ENCODE measurements around the gene MET. TPM values are rescaled to one million over a fixed set of nuclear protein-coding genes. Genes with fewer than 3 reads are reported as not detected.

MET gene
- total RNA-seq, 1 donor from 2014 or later = 23.3 TPM

GRCh38 chr7:116665332-116665996 lies 6.5 kb upstream of the MET start:
- DNase-seq = no peak

GRCh38 chr7:116669769-116670168 lies 2.2 kb upstream of the MET start:
- DNase-seq = no peak

- DNase-seq = no peak
Observed at GRCh38 chr7:116670409-116671015, 1.5 kb upstream of the MET start.

- no peak for DNase-seq
Observed at GRCh38 chr7:116671111-116671510, 885 bp upstream of the MET start.

DNA sequence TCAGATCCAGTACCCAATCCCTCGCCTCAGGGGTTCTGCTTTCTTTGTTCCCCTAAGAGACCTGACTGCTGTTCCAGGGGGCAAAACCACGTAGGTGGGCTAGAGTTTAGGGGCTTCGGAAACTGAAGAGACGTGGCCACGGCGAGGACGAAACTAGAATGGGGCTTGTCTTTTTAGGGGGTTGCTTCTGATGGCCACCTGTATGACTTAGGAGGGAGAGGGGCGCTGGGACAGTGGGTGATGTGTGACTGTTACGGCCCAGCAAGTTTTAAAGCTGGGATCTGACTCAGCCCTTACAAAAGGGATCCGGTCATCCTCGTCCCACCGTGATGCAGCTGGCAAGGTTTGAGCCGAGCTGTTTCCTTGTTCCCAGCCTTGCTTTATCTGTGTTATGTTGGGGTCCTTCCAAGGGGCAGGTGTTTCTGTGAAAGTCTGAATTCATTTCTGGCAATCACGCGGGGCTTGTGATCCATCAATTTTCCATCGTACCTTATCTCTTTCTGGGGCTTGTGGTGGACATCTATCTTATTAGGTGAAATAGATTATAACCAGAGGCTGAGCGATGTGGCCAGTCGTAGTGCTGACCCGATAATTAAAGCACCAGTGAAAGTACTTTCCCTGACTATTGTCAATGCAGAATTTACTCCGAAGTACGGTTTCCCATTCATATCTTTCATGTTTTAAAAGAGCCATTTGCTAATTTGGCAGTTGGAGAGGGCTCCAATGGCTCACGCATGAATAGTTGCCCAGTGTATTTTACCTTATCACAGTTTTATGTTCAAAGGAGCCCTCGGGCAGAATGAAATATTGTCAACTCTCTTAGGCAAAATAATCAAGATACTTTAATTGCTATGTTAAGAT lies 830 bp downstream of the MET start:
- DNase-seq = peak; percentile 58

- DNase-seq = no peak
Observed at GRCh38 chr7:116673457-116673865, 1.5 kb downstream of the MET start.

DNA sequence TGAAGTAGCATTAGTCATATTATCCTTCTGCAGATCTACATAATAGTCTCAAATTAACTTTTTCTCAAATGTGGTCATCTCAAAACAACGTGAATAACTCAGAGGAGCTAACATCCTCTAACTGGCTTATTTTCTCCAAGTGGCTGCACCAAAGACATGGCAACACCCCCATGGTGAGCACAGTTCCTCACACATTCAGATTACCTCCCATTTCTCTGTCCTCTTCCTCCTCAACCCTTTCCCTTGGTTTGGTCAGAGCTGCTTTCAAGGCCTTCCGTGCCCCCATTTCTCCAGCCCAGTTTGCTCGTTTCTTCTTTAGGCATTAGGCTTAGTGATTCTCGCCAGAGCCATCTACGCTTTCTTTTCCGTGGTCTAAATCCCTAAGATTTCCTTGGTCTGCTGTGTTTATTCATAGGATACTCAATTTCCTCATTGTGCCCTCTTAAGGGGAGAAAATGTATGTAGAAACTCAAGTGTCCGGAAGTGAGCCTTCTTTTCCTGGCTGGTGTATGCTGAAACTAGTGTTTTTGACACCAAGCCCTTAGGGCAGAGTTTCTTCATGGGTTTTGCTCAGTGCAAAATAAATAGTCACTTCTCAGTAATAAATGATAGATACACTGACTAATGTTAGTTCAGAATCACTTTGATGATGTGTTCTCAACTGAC lies 2.6 kb downstream of the MET start:
- DNase-seq = peak; percentile 53

DNA sequence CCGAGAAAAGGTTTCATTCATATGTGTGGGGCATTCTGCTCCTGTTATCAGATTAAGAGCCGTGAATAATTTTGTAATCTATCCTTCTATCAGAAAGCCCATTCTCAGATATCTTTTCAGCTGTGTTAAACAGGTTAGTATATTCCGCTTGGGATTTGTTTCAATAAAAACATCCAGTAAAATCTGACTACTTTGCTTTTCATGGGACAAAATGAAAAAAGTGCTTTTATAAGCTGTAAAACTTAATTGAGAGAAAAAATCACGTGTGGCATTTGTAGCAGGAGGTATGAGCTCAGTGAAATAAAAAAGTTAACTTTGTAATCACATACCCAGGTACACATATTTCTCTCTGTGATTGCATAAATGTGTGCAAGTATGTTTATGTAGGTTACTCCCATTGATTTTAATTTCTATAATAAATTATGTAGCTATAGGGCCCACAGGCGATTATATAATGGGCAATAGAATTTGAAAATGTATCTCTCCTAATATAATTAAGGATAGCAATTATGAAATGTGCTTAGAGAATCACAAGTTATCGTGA lies 3.9 kb downstream of the MET start:
- no peak for DNase-seq

DNA sequence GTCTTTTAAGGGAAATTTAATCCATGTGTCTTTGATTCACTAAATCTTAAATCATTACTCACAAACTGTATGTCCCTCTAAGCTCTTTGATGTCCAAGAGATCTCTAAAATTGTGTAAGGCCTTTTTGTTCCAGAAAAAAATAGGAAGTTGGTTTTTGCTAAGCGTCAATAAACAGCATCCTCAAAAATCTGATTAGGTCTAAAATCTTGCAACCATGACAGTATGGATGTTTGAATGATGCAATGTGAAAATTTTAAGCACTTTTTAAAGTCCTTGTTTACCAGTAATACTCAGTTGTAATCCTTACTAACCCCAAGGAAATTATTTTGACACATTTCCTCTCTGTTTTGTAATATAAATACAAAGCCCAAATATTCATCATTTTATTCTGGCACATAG lies 6.8 kb downstream of the MET start:
- no peak for DNase-seq

DNA sequence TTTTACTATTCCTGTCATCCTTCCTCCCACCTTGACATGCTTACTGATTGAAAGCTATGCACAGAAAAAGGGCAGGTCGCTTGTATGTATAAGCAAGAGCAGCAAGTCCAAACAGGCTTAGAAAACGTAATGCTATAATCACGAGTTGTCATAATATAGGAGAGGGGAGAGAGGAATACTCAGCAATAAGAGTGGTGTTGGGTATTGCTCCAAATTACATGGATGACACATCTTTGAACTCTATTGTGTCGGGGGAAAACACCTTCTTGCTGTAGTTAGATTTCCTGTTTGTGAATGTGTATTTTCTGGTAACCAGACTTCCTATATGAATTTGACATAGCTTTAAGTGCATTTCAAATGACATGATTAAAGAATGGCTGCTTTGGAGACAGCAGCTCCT lies 7.5 kb downstream of the MET start:
- no peak for DNase-seq

DNA sequence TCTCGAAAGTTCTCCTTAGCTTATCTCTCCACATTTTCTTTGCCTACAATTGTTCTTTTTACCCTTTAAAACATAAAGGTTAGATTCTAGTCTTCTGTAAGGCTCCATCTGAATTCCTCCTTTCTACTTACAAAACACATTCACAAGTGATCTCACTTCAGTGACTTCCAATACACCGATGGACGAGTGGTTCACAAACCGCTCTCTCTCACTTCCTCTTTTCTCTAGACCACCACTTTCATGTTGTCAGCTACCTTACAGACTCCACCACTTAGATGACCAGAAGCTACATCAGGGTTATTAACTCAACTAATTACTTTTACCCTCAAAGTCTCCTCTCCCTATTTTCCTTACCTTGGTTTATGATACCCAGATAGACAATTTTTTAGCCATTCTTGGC lies 11.8 kb downstream of the MET start:
- DNase-seq = no peak

- no peak for DNase-seq
Observed at GRCh38 chr7:116686033-116686432, 14.0 kb downstream of the MET start.

- no peak for DNase-seq
Observed at GRCh38 chr7:116686812-116687419, 14.9 kb downstream of the MET start.

DNA sequence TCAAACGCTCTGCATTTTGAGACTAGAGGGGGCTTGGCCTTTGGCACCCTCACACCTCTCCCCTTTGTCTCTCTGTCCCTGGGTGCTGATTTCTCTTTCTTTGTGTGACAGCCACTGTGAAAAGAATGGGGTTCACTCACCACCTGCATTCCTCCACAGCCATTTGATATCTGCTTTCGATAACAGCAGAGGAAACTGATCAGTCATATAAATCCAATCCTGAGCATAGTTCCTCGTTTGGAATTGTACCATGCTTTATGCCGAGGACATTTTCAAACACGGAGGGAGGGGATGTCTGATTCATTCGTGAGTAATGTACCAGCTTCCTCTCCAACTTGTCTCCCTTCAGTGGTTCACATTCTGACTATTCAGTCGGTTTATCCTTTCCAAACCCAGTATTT lies 15.8 kb downstream of the MET start:
- DNase-seq = no peak

- no peak for DNase-seq
Observed at GRCh38 chr7:116689790-116690259, 17.8 kb downstream of the MET start.

GRCh38 chr7:116691664-116692063 lies 19.7 kb downstream of the MET start:
- DNase-seq = no peak

GRCh38 chr7:116692401-116693308 lies 20.7 kb downstream of the MET start:
- no peak for DNase-seq

- no peak for DNase-seq
Observed at GRCh38 chr7:116696707-116697106, 24.7 kb downstream of the MET start.

- no peak for DNase-seq
Observed at GRCh38 chr7:116697152-116697551, 25.2 kb downstream of the MET start.

GRCh38 chr7:116697761-116698160 lies 25.8 kb downstream of the MET start:
- DNase-seq = no peak

DNA sequence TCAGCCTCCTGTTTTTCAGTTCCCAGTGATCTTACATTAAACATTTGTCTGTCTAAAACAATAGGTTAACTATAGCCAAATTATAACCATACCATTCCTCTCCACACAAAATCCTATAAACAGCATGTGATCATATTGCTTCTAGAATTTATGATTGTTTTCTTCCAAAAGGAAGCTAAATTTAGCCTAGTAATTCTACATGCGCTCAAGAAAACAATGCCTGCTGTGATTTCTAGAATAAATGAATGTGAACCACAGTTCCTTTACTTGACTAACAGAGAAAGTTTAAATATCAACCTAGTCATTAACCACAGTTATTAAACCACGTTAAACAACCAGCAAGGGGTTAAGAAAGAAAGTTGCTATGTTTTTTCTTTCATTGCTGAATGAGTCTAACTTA lies 26.4 kb downstream of the MET start:
- DNase-seq = no peak

Measured in tongue (tissue), 2 donors.